DMS153 treated with DMSO at 0.1 percent for 48 hours (cell line): ENCODE measurements around the gene PGAM5.
"Not testable (repeated sequence)": the region's sequence is repeated elsewhere in the genome, so short reads cannot be mapped to it uniquely, and the experiment has no call there.

Experiments
- DNase-seq: peaks from one replicate; lab custom pipeline; 2025; ENCODE audit not compliant: unreplicated experiment; lab: John Stamatoyannopoulos, UW

Gene PGAM5

GRCh38 chr12:132687211-132688164 is 23.2 kb upstream of the PGAM5 start, which contains the start of the genes POLE and PXMP2:
Gene POLE (minus strand): TSS chr12:132687342. CDS start chr12:132687315, 27 bp downstream.
Gene PXMP2 (plus strand): TSS chr12:132687587. CDS start chr12:132687671, 84 bp downstream.
- peak; percentile 77 for DNase-seq

GRCh38 chr12:132689227-132689626 is 21.4 kb upstream of the PGAM5 start:
- no peak for DNase-seq

- no peak for DNase-seq
Measured at GRCh38 chr12:132690112-132690511, 20.5 kb upstream of the PGAM5 start.

GRCh38 chr12:132692030-132692429 is 18.6 kb upstream of the PGAM5 start:
- not testable (repeated sequence) for DNase-seq

- not testable (repeated sequence) for DNase-seq
Measured at GRCh38 chr12:132694888-132695287, 15.8 kb upstream of the PGAM5 start.

GRCh38 chr12:132695431-132695830 is 15.2 kb upstream of the PGAM5 start:
- DNase-seq: no peak

- DNase-seq: no peak
Measured at GRCh38 chr12:132698341-132698740, 12.3 kb upstream of the PGAM5 start.

GRCh38 chr12:132700212-132700822 is 10.3 kb upstream of the PGAM5 start:
- DNase-seq: no peak

- DNase-seq: no peak
Measured at GRCh38 chr12:132702640-132703039, 8.0 kb upstream of the PGAM5 start.

- no peak for DNase-seq
Measured at GRCh38 chr12:132703641-132704040, 7.0 kb upstream of the PGAM5 start.

- no peak for DNase-seq
Measured at GRCh38 chr12:132707241-132707640, 3.4 kb upstream of the PGAM5 start.

- no peak for DNase-seq
Measured at GRCh38 chr12:132708150-132708549, 2.5 kb upstream of the PGAM5 start.

GRCh38 chr12:132710043-132710404 is 618 bp upstream of the PGAM5 start:
- DNase-seq: no peak

- DNase-seq: no peak
Measured at GRCh38 chr12:132711080-132711843, 620 bp downstream of the PGAM5 start.

GRCh38 chr12:132713123-132713522 is 2.5 kb downstream of the PGAM5 start:
- no peak for DNase-seq

- DNase-seq: no peak
Measured at GRCh38 chr12:132715874-132716273, 5.2 kb downstream of the PGAM5 start.

- no peak for DNase-seq
Measured at GRCh38 chr12:132716356-132716755, 5.7 kb downstream of the PGAM5 start.

- DNase-seq: no peak
Measured at GRCh38 chr12:132717011-132717410, 6.4 kb downstream of the PGAM5 start.

GRCh38 chr12:132717531-132718387 is 7.1 kb downstream of the PGAM5 start:
- no peak for DNase-seq

GRCh38 chr12:132718644-132719043 is 8.0 kb downstream of the PGAM5 start:
- no peak for DNase-seq
